Glutamatergic neuron (in vitro differentiated cells): ENCODE data around the gene SULT6B1. TPM values are rescaled to one million over a fixed set of nuclear protein-coding genes. Genes with fewer than 3 reads are reported as not detected.
"Not testable (repeated sequence)": the region's sequence is repeated elsewhere in the genome, so short reads cannot be mapped to it uniquely, and the experiment has no call there.

Experiments
- DNase-seq: peaks from one replicate; pipeline ENCODE4 v3.0.0; 2022
- H3K27ac Mint-ChIP-seq: one replicate; pipeline ENCODE4 v1.8.0; 2020; ENCODE audit warnings: mild to moderate bottlenecking, mixed read lengths, inconsistent platforms; ENCODE audit not compliant: unreplicated experiment
- H3K27me3 Mint-ChIP-seq: one replicate; pipeline ENCODE4 v1.8.0; 2020; ENCODE audit warnings: mild to moderate bottlenecking, moderate library complexity, mixed read lengths, inconsistent platforms; ENCODE audit not compliant: unreplicated experiment
- H3K36me3 Mint-ChIP-seq: one replicate; pipeline ENCODE4 v1.8.0; 2020; ENCODE audit warnings: mild to moderate bottlenecking, mixed read lengths, inconsistent platforms; ENCODE audit not compliant: unreplicated experiment
- H3K4me1 Mint-ChIP-seq: one replicate; pipeline ENCODE4 v1.8.0; 2020; ENCODE audit warnings: mild to moderate bottlenecking, low read depth, mixed read lengths, inconsistent platforms; ENCODE audit not compliant: unreplicated experiment
- H3K4me3 Mint-ChIP-seq: one replicate; pipeline ENCODE4 v1.8.0; 2020; ENCODE audit warnings: mild to moderate bottlenecking, mixed read lengths, inconsistent platforms; ENCODE audit not compliant: unreplicated experiment
- H3K9me3 Mint-ChIP-seq: one replicate; pipeline ENCODE4 v1.8.0; 2020; ENCODE audit warnings: mild to moderate bottlenecking, moderate library complexity, mixed read lengths, inconsistent platforms; ENCODE audit not compliant: unreplicated experiment
- CTCF ChIP-seq: fragments of 200-600 bp; sonication (generic); IDR thresholded peaks from one replicate; pipeline ENCODE4 v1.5.0; 2021; ENCODE audit not compliant: partially characterized antibody, unreplicated experiment
- total RNA-seq: library from RNA; stranded (reverse); fragmentation: NEBNext Ultra II Directional; extraction: Animal tissue kit (Norgen Biotek cat#: 25700); gene quantifications from one replicate; pipeline ENCODE4 v1.2.1, GENCODE V29; 2021; ENCODE audit not compliant: unreplicated experiment

SULT6B1 gene
- total RNA-seq, 1 donor from 2014 or later: not detected

- peaks cover 19% of the 10 kb centered on the region for H3K9me3 Mint-ChIP-seq
- no peak for TF ChIP-seq CTCF
- H3K36me3 Mint-ChIP-seq: peaks cover 48% of the 10 kb centered on the region
- no peak overlapping the region for H3K27ac Mint-ChIP-seq
- peaks cover 3% of the 10 kb centered on the region for H3K27me3 Mint-ChIP-seq
- no peak for DNase-seq
- peaks cover 2% of the 10 kb centered on the region for H3K4me1 Mint-ChIP-seq
- H3K4me3 Mint-ChIP-seq: no peak overlapping the region
These were observed 15.2 kb upstream of the SULT6B1 start for GRCh38 chr2:37203708-37204107.

- Mint-ChIP-seq H3K27ac (no peak overlapping the region), H3K36me3 (peaks cover 29% of the 10 kb centered on the region), H3K9me3 (peaks cover 4% of the 10 kb centered on the region), H3K27me3 (peaks cover 3% of the 10 kb centered on the region), H3K4me1 (peaks cover 6% of the 10 kb centered on the region), H3K4me3 (no peak overlapping the region)
- DNase-seq: no peak
- no peak for TF ChIP-seq CTCF
These were observed 13.3 kb upstream of the SULT6B1 start for GRCh38 chr2:37201766-37202165.

- H3K36me3 Mint-ChIP-seq: peaks cover 27% of the 10 kb centered on the region
- TF ChIP-seq CTCF: no peak
- DNase-seq: no peak
- H3K9me3 Mint-ChIP-seq: peaks cover 3% of the 10 kb centered on the region
- H3K4me3 Mint-ChIP-seq: no peak overlapping the region
- H3K4me1 Mint-ChIP-seq: peaks cover 6% of the 10 kb centered on the region
- H3K27ac Mint-ChIP-seq: no peak overlapping the region
- H3K27me3 Mint-ChIP-seq: peaks cover 5% of the 10 kb centered on the region
These were observed 12.7 kb upstream of the SULT6B1 start for GRCh38 chr2:37201208-37201607.

GRCh38 chr2:37198681-37199065, 10.2 kb upstream of the SULT6B1 start:
- DNase-seq: no peak
- Mint-ChIP-seq H3K27me3 (peaks cover 6% of the 10 kb centered on the region), H3K9me3 (peaks cover 1% of the 10 kb centered on the region), H3K4me1 (peaks cover 6% of the 10 kb centered on the region), H3K27ac (no peak overlapping the region), H3K36me3 (peaks cover 11% of the 10 kb centered on the region), H3K4me3 (no peak overlapping the region)
- no peak for TF ChIP-seq CTCF

- peaks cover 1% of the 10 kb centered on the region for H3K9me3 Mint-ChIP-seq
- peak within 1 kb of the TSS; percentile 99 for H3K4me3 Mint-ChIP-seq
- H3K27me3 Mint-ChIP-seq: peaks cover 6% of the 10 kb centered on the region
- DNase-seq: peak; percentile 83
- peaks cover 6% of the 10 kb centered on the region for H3K4me1 Mint-ChIP-seq
- H3K36me3 Mint-ChIP-seq: peaks cover 8% of the 10 kb centered on the region
- no peak for TF ChIP-seq CTCF
- peak within 1 kb of the TSS; percentile 96 for H3K27ac Mint-ChIP-seq
These were observed 8.1 kb upstream of the SULT6B1 start, which contains the start of gene CEBPZOS for GRCh38 chr2:37196320-37197195. TSS of gene CEBPZOS (plus strand) at chr2:37196496. CDS start at chr2:37199705, 3,209 bp downstream.

- peak overlapping the region; percentile 99 for H3K4me3 Mint-ChIP-seq
- H3K27ac Mint-ChIP-seq: peak overlapping the region; percentile 96
- H3K4me1 Mint-ChIP-seq, H3K9me3 Mint-ChIP-seq, DNase-seq, H3K36me3 Mint-ChIP-seq, H3K27me3 Mint-ChIP-seq: not testable (repeated sequence)
These were observed 7.4 kb upstream of the SULT6B1 start for GRCh38 chr2:37195862-37196319.
